GM10266 (cell line): ENCODE measurements around the gene MIEN1.

Experiments used
- DNase-seq: peaks from one replicate; pipeline ENCODE4 v3.0.0; 2012; ENCODE audit errors: extremely low spot score
- TF ChIP-seq, protein P1 (sequence below): IDR thresholded peaks from 2 replicates; pipeline ENCODE4 v1.5.1; 2012; ENCODE audit warnings: mild to moderate bottlenecking, low read depth; ENCODE audit not compliant: control insufficient read depth, insufficient read depth; ENCODE audit errors: missing control alignments

Gene MIEN1

DNA sequence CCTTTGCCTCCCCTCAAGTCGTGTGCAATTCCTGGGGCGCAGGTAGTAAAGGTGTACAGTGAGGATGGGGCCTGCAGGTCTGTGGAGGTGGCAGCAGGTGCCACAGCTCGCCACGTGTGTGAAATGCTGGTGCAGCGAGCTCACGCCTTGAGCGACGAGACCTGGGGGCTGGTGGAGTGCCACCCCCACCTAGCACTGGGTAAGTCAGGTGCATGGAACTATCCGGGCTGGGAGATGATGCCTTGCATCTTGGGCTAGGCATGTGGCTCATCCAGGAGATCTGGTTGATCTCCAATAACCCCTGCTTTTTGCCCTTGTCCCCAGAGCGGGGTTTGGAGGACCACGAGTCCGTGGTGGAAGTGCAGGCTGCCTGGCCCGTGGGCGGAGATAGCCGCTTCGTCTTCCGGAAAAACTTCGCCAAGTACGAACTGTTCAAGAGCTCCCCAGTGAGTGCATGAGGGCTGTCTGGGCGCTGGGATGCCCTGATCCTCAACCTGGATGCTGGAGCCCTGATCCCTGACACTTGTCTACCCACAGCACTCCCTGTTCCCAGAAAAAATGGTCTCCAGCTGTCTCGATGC lies 12.6 kb upstream of the MIEN1 start:
- DNase-seq = no peak
- TF ChIP-seq, protein P1, sequence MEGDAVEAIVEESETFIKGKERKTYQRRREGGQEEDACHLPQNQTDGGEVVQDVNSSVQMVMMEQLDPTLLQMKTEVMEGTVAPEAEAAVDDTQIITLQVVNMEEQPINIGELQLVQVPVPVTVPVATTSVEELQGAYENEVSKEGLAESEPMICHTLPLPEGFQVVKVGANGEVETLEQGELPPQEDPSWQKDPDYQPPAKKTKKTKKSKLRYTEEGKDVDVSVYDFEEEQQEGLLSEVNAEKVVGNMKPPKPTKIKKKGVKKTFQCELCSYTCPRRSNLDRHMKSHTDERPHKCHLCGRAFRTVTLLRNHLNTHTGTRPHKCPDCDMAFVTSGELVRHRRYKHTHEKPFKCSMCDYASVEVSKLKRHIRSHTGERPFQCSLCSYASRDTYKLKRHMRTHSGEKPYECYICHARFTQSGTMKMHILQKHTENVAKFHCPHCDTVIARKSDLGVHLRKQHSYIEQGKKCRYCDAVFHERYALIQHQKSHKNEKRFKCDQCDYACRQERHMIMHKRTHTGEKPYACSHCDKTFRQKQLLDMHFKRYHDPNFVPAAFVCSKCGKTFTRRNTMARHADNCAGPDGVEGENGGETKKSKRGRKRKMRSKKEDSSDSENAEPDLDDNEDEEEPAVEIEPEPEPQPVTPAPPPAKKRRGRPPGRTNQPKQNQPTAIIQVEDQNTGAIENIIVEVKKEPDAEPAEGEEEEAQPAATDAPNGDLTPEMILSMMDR = no peak

DNA sequence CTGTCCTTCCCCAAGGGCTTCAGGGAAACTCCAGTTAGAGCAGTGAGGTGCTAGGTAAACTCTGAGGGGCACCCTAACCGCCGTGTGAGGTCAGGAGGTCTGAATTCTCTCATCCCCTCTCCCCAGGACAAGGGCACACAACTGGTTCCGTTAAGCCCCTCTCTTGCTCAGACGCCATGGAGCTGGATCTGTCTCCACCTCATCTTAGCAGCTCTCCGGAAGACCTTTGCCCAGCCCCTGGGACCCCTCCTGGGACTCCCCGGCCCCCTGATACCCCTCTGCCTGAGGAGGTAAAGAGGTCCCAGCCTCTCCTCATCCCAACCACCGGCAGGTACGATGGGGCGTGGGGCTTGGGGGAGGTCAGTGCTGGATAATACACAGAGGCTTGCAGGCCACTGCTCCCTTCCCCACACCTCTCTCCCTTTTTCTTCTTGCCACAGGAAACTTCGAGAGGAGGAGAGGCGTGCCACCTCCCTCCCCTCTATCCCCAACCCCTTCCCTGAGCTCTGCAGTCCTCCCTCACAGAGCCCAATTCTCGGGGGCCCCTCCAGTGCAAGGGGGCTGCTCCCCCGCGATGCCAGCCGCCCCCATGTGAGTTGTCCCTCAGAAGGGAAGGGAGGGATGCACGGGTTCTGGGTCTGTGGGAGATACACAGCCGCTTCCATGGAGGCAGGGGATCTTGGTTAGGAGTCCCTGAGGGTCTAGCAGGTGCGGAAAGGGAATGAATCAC lies 12.0 kb upstream of the MIEN1 start:
- DNase-seq = no peak
- TF ChIP-seq, protein P1 = no peak

GRCh38 chr17:39740357-39741111 lies 10.2 kb upstream of the MIEN1 start:
- TF ChIP-seq, protein P1 = no peak
- no peak for DNase-seq

DNA sequence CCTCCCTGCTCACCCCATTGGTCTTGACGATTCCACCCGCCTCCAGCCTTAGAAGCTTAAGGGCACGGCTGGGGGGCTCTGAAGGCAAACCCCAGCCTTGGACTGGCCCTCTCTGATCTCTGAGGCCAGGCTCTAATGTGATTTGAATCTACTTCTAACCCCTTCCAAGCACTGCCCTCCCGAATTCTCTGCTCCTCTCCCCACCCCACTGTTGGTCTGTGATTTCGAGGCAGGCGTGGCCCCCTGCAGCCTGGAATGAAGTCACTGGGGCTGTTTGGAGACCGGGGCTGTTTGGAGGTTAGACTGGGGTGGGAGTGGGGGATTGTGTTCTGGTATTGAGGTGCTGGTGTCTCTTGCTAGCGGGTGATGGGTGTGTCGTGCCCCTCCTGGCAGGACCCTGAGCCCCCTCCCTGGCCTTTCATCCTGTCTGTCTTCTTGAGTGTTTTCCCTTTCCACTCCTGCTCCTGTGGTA lies 9.6 kb upstream of the MIEN1 start:
- no peak for DNase-seq
- TF ChIP-seq, protein P1 = no peak

- no peak for DNase-seq
- TF ChIP-seq, protein P1 = no peak
Observed at GRCh38 chr17:39738983-39739884, 8.9 kb upstream of the MIEN1 start.

- TF ChIP-seq, protein P1 = no peak
- peak; percentile 75 for DNase-seq
Observed at GRCh38 chr17:39738568-39738901, 8.2 kb upstream of the MIEN1 start.
